GM21717 (cell line): ENCODE measurements around the gene SERPINB1.

ENCODE experiments used
- ATAC-seq: cut with Tn5 transposase; IDR thresholded peaks from one replicate; pipeline ENCODE4 v1.9.1; 2021; ENCODE audit warnings: mild to moderate bottlenecking, moderate library complexity; ENCODE audit not compliant: unreplicated experiment

SERPINB1 gene

GRCh38 chr6:2795162-2795561 lies 46.5 kb downstream of the SERPINB1 start:
- ATAC-seq, result no peak

- no peak for ATAC-seq
These were observed 47.4 kb downstream of the SERPINB1 start for GRCh38 chr6:2794171-2794730.

GRCh38 chr6:2793534-2794151 lies 48.0 kb downstream of the SERPINB1 start:
- ATAC-seq, result no peak

DNA sequence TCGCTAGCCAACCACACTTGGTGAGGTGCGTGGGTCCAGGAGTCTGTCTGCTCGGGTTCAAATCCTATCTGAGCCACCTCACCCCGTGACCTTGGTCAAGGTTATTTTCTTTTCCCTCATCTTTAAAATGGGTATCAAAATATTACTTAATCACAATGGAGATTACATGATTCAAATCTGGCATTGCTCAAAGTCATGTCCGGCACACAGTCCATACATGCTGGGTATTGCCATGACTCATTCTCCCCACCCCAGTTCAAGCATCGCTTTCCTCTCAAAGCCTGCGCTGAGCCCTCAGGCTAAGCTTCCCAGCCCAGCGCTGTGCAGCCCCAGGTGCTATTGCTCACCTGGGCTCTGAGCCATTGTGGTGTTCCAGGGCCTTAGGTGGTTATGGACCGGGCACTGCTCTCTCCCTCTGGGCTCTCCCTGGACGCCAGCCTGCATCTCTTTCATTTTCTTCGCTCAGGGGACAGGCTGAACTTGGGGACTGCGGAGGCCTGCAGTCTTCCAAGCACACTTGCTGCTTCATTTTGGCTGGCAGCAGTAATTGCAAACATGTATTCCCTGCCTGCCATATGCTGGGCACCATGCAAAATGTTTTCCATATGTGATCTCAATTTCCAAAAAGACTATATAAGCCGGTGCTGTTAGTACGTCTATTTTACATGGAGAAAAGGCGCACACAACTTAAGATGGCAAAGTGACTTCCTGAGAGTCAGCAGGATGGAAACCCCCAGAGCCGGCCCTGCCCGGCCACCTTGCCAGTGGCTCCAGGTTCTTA lies 49.1 kb downstream of the SERPINB1 start:
- ATAC-seq, result no peak

- ATAC-seq, result no peak
These were observed 50.2 kb downstream of the SERPINB1 start for GRCh38 chr6:2791450-2791974.

GRCh38 chr6:2790588-2791449 lies 50.8 kb downstream of the SERPINB1 start:
- ATAC-seq, result no peak

GRCh38 chr6:2786269-2786668 lies 55.4 kb downstream of the SERPINB1 start:
- ATAC-seq, result no peak

GRCh38 chr6:2784930-2785329 lies 56.7 kb downstream of the SERPINB1 start:
- ATAC-seq, result no peak

DNA sequence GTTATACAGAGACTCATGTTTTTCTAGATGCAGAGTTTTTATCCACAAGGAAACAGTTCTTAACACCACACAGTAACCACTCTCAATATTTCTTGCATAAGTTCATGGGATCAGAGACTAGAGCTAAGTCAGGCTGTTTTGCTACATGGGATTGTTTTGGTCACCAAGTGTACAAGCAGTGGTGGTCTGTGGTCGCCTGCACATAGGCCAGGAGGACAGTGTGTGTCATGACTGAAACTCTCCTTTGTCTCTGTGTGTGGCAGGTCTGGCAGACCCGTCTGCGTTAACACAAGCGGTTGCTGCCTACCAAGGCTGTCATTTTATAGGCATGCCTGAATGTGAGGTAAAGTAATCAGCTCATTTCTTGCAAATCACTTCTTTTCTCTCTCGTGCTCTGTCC lies 57.6 kb downstream of the SERPINB1 start:
- no peak for ATAC-seq

- ATAC-seq, result no peak
These were observed 58.3 kb downstream of the SERPINB1 start for GRCh38 chr6:2783188-2783963.

- no peak for ATAC-seq
These were observed 58.9 kb downstream of the SERPINB1 start for GRCh38 chr6:2782825-2783187.

GRCh38 chr6:2782356-2782708 lies 59.3 kb downstream of the SERPINB1 start:
- no peak for ATAC-seq
